HepG2 (cell line): ENCODE results near the gene LRP5. TPM values are rescaled to one million over a fixed set of nuclear protein-coding genes. Genes with fewer than 3 reads are reported as not detected.
A peak's percentile ranks its signal among the peaks of the same experiment; 100 is the strongest.

Experiments
- ATF4 ChIP-seq, 2 experiments: fragments of 450-650 bp in 1 of 2; sonication (generic) in 1 of 2; formaldehyde crosslinking; IDR thresholded peaks; 2 replicates each; pipeline versions ENCODE4 v1.5.0 to v1.8.0; 2020 to 2022; ENCODE audit warnings: mild to moderate bottlenecking in 1 of 2, missing genetic modification reagents in 1 of 2
- ATRX ChIP-seq: sonication (generic); formaldehyde crosslinking; IDR thresholded peaks from 2 replicates; pipeline ENCODE4 v1.4.0; 2020; ENCODE audit warnings: missing genetic modification reagents, borderline replicate concordance
- GATA4 ChIP-seq: sonication (generic); IDR thresholded peaks from 2 replicates; pipeline ENCODE4 v1.6.1; 2016; ENCODE audit warnings: antibody characterized with exemption, low read depth, borderline replicate concordance
- GLMP ChIP-seq: sonication (generic); formaldehyde crosslinking; IDR thresholded peaks from 2 replicates; pipeline ENCODE4 v1.9.0; 2021; ENCODE audit warnings: missing genetic modification reagents, mild to moderate bottlenecking, borderline replicate concordance
- GTF2F1 ChIP-seq: fragments of 150-350 bp; IDR thresholded peaks from 2 replicates; pipeline ENCODE4 v1.6.1; 2014; ENCODE audit warnings: low read length
- HNRNPK ChIP-seq: fragments of 200-400 bp; formaldehyde crosslinking; IDR thresholded peaks from 2 replicates; pipeline ENCODE4 v1.6.1; 2018; ENCODE audit warnings: low read length, low read depth, moderate library complexity, mild to moderate bottlenecking; ENCODE audit not compliant: poor library complexity, severe bottlenecking
- MAF1 ChIP-seq: sonication (generic); formaldehyde crosslinking; IDR thresholded peaks from 2 replicates; pipeline ENCODE4 v1.5.0; 2020; ENCODE audit warnings: missing genetic modification reagents, borderline replicate concordance
- MTF1 ChIP-seq: sonication (generic); formaldehyde crosslinking; IDR thresholded peaks from 2 replicates; pipeline ENCODE4 v1.5.0; 2020; ENCODE audit warnings: missing genetic modification reagents
- PAF1 ChIP-seq: IDR thresholded peaks from 2 replicates; pipeline ENCODE4 v1.6.1; 2016; ENCODE audit warnings: missing genetic modification reagents, missing compliant biosample characterization
- PAX8 ChIP-seq: sonication (generic); formaldehyde crosslinking; IDR thresholded peaks from 2 replicates; pipeline ENCODE4 v1.8.0; 2022; ENCODE audit warnings: mild to moderate bottlenecking, missing genetic modification reagents, borderline replicate concordance
- PCBP1 ChIP-seq: fragments of 200-400 bp; formaldehyde crosslinking; IDR thresholded peaks from 2 replicates; pipeline ENCODE4 v1.6.1; 2017; ENCODE audit warnings: mild to moderate bottlenecking, low read depth, low read length, borderline replicate concordance
- POLR2G ChIP-seq: fragments of 200-400 bp; formaldehyde crosslinking; IDR thresholded peaks from 2 replicates; pipeline ENCODE4 v1.6.1; 2018; ENCODE audit warnings: mild to moderate bottlenecking, low read depth, low read length, moderate library complexity
- SMAD1 ChIP-seq: sonication (generic); formaldehyde crosslinking; IDR thresholded peaks from 2 replicates; pipeline ENCODE4 v1.4.0; 2020; ENCODE audit warnings: missing genetic modification reagents, low read depth, mild to moderate bottlenecking, borderline replicate concordance
- TBL1XR1 ChIP-seq: fragments of 150-350 bp; IDR thresholded peaks from 2 replicates; pipeline ENCODE4 v1.6.1; 2014; ENCODE audit warnings: borderline replicate concordance, low read length; ENCODE audit not compliant: partially characterized antibody
- XRCC5 ChIP-seq: fragments of 200-400 bp; formaldehyde crosslinking; optimal IDR thresholded peaks from 2 replicates; pipeline ENCODE3; 2017; ENCODE audit warnings: mild to moderate bottlenecking, low read length
- ZBTB46 ChIP-seq: sonication (generic); formaldehyde crosslinking; IDR thresholded peaks from 2 replicates; pipeline ENCODE4 v1.4.0; 2020; ENCODE audit warnings: mild to moderate bottlenecking, missing genetic modification reagents, borderline replicate concordance
- ZFP36L2 ChIP-seq: sonication (generic); formaldehyde crosslinking; IDR thresholded peaks from 2 replicates; pipeline ENCODE4 v1.4.0; 2020; ENCODE audit warnings: missing genetic modification reagents
- ZFP41 ChIP-seq: sonication (generic); formaldehyde crosslinking; IDR thresholded peaks from 2 replicates; pipeline ENCODE4 v1.4.0; 2020; ENCODE audit warnings: mild to moderate bottlenecking, missing genetic modification reagents, borderline replicate concordance
- ZNF124 ChIP-seq: sonication (generic); formaldehyde crosslinking; IDR thresholded peaks from 2 replicates; pipeline ENCODE4 v1.4.0; 2020; ENCODE audit warnings: missing genetic modification reagents
- ZNF138 ChIP-seq: sonication (generic); formaldehyde crosslinking; IDR thresholded peaks from 2 replicates; pipeline ENCODE4 v1.5.0; 2020; ENCODE audit warnings: mild to moderate bottlenecking, low read depth, missing genetic modification reagents
- ZNF274 ChIP-seq: sonication (generic); formaldehyde crosslinking; IDR thresholded peaks from 2 replicates; pipeline ENCODE4 v1.5.1; 2020; ENCODE audit warnings: mild to moderate bottlenecking, missing genetic modification reagents
- ZNF451 ChIP-seq: sonication (generic); formaldehyde crosslinking; IDR thresholded peaks from 2 replicates; pipeline ENCODE4 v1.5.0; 2020; ENCODE audit warnings: mild to moderate bottlenecking, missing genetic modification reagents
- ZNF670 ChIP-seq: sonication (generic); formaldehyde crosslinking; IDR thresholded peaks from 2 replicates; pipeline ENCODE4 v1.8.0; 2022; ENCODE audit warnings: mild to moderate bottlenecking, missing genetic modification reagents, borderline replicate concordance
- ZNF788 ChIP-seq: sonication (generic); formaldehyde crosslinking; IDR thresholded peaks from 2 replicates; pipeline ENCODE4 v1.5.0; 2020; ENCODE audit warnings: mild to moderate bottlenecking, missing genetic modification reagents, borderline replicate concordance
- ZNF879 ChIP-seq: sonication (generic); formaldehyde crosslinking; IDR thresholded peaks from 2 replicates; pipeline ENCODE4 v1.8.1; 2023; ENCODE audit warnings: missing genetic modification reagents
- polyA plus RNA-seq, 8 experiments: library from polyadenylated mRNA; depleted of rRNA in 3 of 8; stranded (reverse) in 7 of 8; unstranded in 1 of 8; fragments of >200 nt; fragmentation: Illumina TruSeq in 4 of 8; extraction: Trizol in 4 of 8; gene quantifications; 2 replicates each; pipeline versions ENCODE4 v1.2.1 to v1.2.3, GENCODE V29; 2011 to 2016; ENCODE audit warnings: low read depth in 4 of 8, missing spikeins in 1 of 8, mixed read lengths in 1 of 8; ENCODE audit not compliant: insufficient read depth in 1 of 8
- total RNA-seq, 5 experiments: library from RNA; depleted of rRNA; stranded (reverse); fragments of >200 nt; fragmentation: Illumina TruSeq; extraction: Trizol; gene quantifications; 2 replicates each; pipeline ENCODE4 v1.2.3, GENCODE V29; 2016; ENCODE audit warnings: low read depth in 1 of 5

LRP5 gene
- total and polyA plus RNA-seq, 2 of the 13 experiments (the other 11 are each of a cell fraction or from before 2014, with no cell fraction given): 40.4 to 64.0 TPM

GRCh38 chr11:68315171-68315920, 3.0 kb downstream of the LRP5 start (continued):
- TF ChIP-seq ZNF788 (peak; percentile 61; the same call in 1 of the 2 replicates), ATRX (CRISPR knock-in tag) (no peak), ZBTB46 (CRISPR knock-in tag) (no peak), ZNF451 (CRISPR knock-in tag) (peak; percentile 53; the same call in 1 of the 2 replicates), ZNF138 (CRISPR knock-in tag) (no peak), PCBP1 (no peak), GLMP (no peak), GTF2F1 (0 out of 2 replicates have a peak, but pooled peaks have one; percentile 62), TBL1XR1 (no peak), ZNF274 (CRISPR knock-in tag) (no peak; the same call in 1 of the 2 replicates), ZNF670 (CRISPR knock-in tag) (no peak), POLR2G (peak; percentile 87), GATA4 (peak; percentile 68; the same call in 1 of the 2 replicates), XRCC5 (peak; percentile 48), ZFP41 (CRISPR knock-in tag) (no peak), ZNF124 (CRISPR knock-in tag) (no peak; the same call in 1 of the 2 replicates), PAF1 (peak; percentile 74; the same call in 1 of the 2 replicates), MAF1 (CRISPR knock-in tag) (no peak), ZNF879 (CRISPR knock-in tag) (no peak), ZFP36L2 (CRISPR knock-in tag) (no peak), SMAD1 (CRISPR knock-in tag) (peak; percentile 65; the same call in 1 of the 2 replicates), MTF1 (CRISPR knock-in tag) (no peak), HNRNPK (no peak), ATF4 (CRISPR knock-in tag; IDR thresholded peaks at IDR 0.05) (peak in 1 of 2 experiments; percentile 55; a peak in 1 of 4 replicates), PAX8 (CRISPR knock-in tag) (no peak)
